Measurements from ENCODE around the gene ISG15.
A peak's percentile ranks its signal among the peaks of the same experiment; 100 is the strongest.

Gene ISG15

DNA sequence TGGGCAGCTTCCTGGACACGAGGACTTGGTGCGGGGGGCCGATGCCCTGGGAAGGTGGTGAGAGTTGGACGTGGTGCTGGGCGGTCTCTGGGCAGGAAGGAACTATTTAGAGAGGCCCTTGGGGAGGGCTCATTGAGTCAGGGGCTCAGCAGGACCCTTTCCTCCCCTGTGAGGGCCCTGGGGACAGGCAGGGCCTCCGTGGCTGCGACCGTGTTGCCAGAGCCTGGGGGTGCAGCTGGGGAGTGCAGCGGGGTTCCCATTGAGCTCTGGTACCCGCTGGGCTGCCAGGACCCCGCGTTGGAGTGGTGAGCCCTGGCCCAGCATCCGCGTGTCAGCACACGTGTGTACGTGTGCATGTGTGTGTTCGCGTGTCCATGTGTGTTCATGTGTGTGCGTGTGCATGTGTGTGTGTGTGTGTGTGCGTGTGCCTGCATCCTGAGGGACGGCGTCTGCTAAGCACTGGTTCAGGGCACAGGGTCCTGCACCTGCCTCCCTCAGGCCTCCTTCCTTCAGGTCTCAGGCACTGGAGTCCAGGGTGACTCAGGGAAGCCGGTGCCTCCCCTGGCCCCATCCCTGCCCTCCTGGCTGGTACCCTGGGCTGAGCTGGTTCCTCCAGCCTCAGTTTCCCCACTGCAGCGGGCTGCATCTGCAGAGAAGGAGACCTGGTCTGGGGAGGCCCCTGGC is 50.1 kb downstream of the ISG15 start:
- in situ Hi-C loops (cut with HindIII; ENCODE audit: low pct_ligation_motif_present, low sequenced_read_pairs): no loop called here
- no peak for DNase-seq
- TF ChIP-seq, protein P1, sequence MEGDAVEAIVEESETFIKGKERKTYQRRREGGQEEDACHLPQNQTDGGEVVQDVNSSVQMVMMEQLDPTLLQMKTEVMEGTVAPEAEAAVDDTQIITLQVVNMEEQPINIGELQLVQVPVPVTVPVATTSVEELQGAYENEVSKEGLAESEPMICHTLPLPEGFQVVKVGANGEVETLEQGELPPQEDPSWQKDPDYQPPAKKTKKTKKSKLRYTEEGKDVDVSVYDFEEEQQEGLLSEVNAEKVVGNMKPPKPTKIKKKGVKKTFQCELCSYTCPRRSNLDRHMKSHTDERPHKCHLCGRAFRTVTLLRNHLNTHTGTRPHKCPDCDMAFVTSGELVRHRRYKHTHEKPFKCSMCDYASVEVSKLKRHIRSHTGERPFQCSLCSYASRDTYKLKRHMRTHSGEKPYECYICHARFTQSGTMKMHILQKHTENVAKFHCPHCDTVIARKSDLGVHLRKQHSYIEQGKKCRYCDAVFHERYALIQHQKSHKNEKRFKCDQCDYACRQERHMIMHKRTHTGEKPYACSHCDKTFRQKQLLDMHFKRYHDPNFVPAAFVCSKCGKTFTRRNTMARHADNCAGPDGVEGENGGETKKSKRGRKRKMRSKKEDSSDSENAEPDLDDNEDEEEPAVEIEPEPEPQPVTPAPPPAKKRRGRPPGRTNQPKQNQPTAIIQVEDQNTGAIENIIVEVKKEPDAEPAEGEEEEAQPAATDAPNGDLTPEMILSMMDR (IDR thresholded peaks at IDR 0.05; ENCODE audit: low read depth, low read length, missing control alignments): no peak
- H3K36me3 ChIP-seq (replicated peaks): no peaks in the 10 kb centered on the region
- H3K27ac ChIP-seq: peak overlapping the region; percentile 65
- no peaks in the 10 kb centered on the region for H3K27me3 ChIP-seq (replicated peaks)
- no peak overlapping the region for H3K4me3 ChIP-seq (ENCODE audit: low read depth, low read length)
